Trophoblast cell (in vitro differentiated cells and primary cell): ENCODE measurements around the gene TMEM170A.
"Not testable (repeated sequence)": the region's sequence is repeated elsewhere in the genome, so short reads cannot be mapped to it uniquely, and the experiment has no call there.

Experiments used
- DNase-seq, 2 donors: peaks; one replicate each; pipeline ENCODE4 v3.0.0-alpha.2; 2016
- H2AFZ ChIP-seq: 2 replicates; pipeline ENCODE4 v1.6.1; 2013; ENCODE audit warnings: low read length, moderate library complexity, mild to moderate bottlenecking; ENCODE audit not compliant: insufficient read depth, poor library complexity
- H2AK5ac ChIP-seq: 2 replicates; pipeline ENCODE4 v1.6.1; 2013; ENCODE audit warnings: mild to moderate bottlenecking, low read length
- H2BK120ac ChIP-seq: 2 replicates; pipeline ENCODE4 v1.6.1; 2013; ENCODE audit warnings: low read length, mild to moderate bottlenecking, moderate library complexity; ENCODE audit not compliant: insufficient read depth, poor library complexity
- H2BK12ac ChIP-seq: 2 replicates; pipeline ENCODE4 v1.6.1; 2013; ENCODE audit warnings: mild to moderate bottlenecking, low read length, moderate library complexity
- H2BK5ac ChIP-seq: 2 replicates; pipeline ENCODE4 v1.6.1; 2013; ENCODE audit warnings: low read length, low read depth, moderate library complexity, mild to moderate bottlenecking; ENCODE audit not compliant: poor library complexity
- H3K14ac ChIP-seq: 2 replicates; pipeline ENCODE4 v1.6.1; 2013; ENCODE audit warnings: mild to moderate bottlenecking, low read length
- H3K18ac ChIP-seq: 2 replicates; pipeline ENCODE4 v1.6.1; 2013; ENCODE audit warnings: mild to moderate bottlenecking, low read length
- H3K23ac ChIP-seq: 2 replicates; pipeline ENCODE4 v1.6.1; 2013; ENCODE audit warnings: low read length
- H3K27ac ChIP-seq: 2 replicates; pipeline ENCODE4 v1.5.1; 2013; ENCODE audit warnings: low read depth, mild to moderate bottlenecking, inconsistent platforms, low read length, moderate library complexity
- H3K27me3 ChIP-seq: 2 replicates; pipeline ENCODE4 v1.6.1; 2013; ENCODE audit warnings: inconsistent platforms, mild to moderate bottlenecking, low read length, moderate library complexity; ENCODE audit not compliant: insufficient read depth
- H3K36me3 ChIP-seq, 2 experiments: 1 replicate in 1 of 2; 2 replicates in 1 of 2; pipeline ENCODE4 v1.6.1; 2013; ENCODE audit warnings: low read length in 2 of 2, mild to moderate bottlenecking in 2 of 2, moderate library complexity in 1 of 2; ENCODE audit not compliant: insufficient read depth in 2 of 2, control insufficient read depth in 1 of 2
- H3K4ac ChIP-seq: 2 replicates; pipeline ENCODE4 v1.6.1; 2013; ENCODE audit warnings: low read depth, mild to moderate bottlenecking, low read length, moderate library complexity
- H3K4me1 ChIP-seq, 2 experiments: 1 replicate in 1 of 2; 2 replicates in 1 of 2; pipeline ENCODE4 v1.6.1; 2013; ENCODE audit warnings: low read length in 2 of 2, mild to moderate bottlenecking in 2 of 2, moderate library complexity in 1 of 2; ENCODE audit not compliant: insufficient read depth in 2 of 2, control insufficient read depth in 1 of 2
- H3K4me2 ChIP-seq: 2 replicates; pipeline ENCODE4 v1.6.1; 2013; ENCODE audit warnings: inconsistent platforms, mild to moderate bottlenecking, low read length, moderate library complexity
- H3K4me3 ChIP-seq: 2 replicates; pipeline ENCODE4 v1.5.1; 2013; ENCODE audit warnings: mild to moderate bottlenecking, low read depth, low read length, inconsistent platforms
- H3K79me1 ChIP-seq: one replicate; pipeline ENCODE4 v1.6.1; 2013; ENCODE audit warnings: low read length
- H3K79me2 ChIP-seq: 2 replicates; pipeline ENCODE4 v1.6.1; 2013; ENCODE audit warnings: low read length, mild to moderate bottlenecking; ENCODE audit not compliant: control insufficient read depth, insufficient read depth, poor library complexity
- H3K9ac ChIP-seq: 2 replicates; pipeline ENCODE4 v1.6.1; 2013; ENCODE audit warnings: mild to moderate bottlenecking, low read length
- H3K9me3 ChIP-seq: 2 replicates; pipeline ENCODE4 v1.6.1; 2013; ENCODE audit warnings: low read depth, mild to moderate bottlenecking, control low read depth, inconsistent platforms, low read length; ENCODE audit not compliant: insufficient read depth
- H4K12ac ChIP-seq: 2 replicates; pipeline ENCODE4 v1.6.1; 2013; ENCODE audit warnings: low read depth, mild to moderate bottlenecking, low read length, moderate library complexity
- H4K8ac ChIP-seq: 2 replicates; pipeline ENCODE4 v1.6.1; 2013; ENCODE audit warnings: low read depth, mild to moderate bottlenecking, low read length, moderate library complexity
- H4K91ac ChIP-seq: one replicate; pipeline ENCODE4 v1.6.1; 2013; ENCODE audit warnings: low read depth, mild to moderate bottlenecking, low read length, moderate library complexity
- whole genome bisulfite sequencing: extraction: QIAGEN DNeasy Blood & Tissue Kit; methylation state at CpG from one replicate; pipeline ENCODE4 v1.1.7; 2013; ENCODE audit warnings: missing lambda C conversion rate; ENCODE audit not compliant: insufficient read length, insufficient coverage; ENCODE audit errors: extremely low coverage; 5-methylcytosine and 5-hydroxymethylcytosine counted together

TMEM170A gene

GRCh38 chr16:75463389-75464121 lies 934 bp downstream of the TMEM170A start:
- WGBS = no CpG with 5 or more reads among the region's 39 CpGs
- Histone ChIP-seq H4K12ac (peak overlapping the region; percentile 79), H3K4ac (peak overlapping the region; percentile 90), H3K79me2 (peaks cover 14% of the 10 kb centered on the region), H4K8ac (peak overlapping the region; percentile 96), H3K18ac (peak overlapping the region; percentile 88), H2BK5ac (peak overlapping the region; percentile 17), H3K27ac (peak overlapping the region; percentile 88), H3K4me2 (peak overlapping the region; percentile 99), H3K14ac (peak overlapping the region; percentile 54), H3K4me3 (peak overlapping the region; percentile 99), H4K91ac (peak overlapping the region; percentile 67), H3K9ac (peak overlapping the region; percentile 97), H2AFZ (peak overlapping the region; percentile 14), H2BK120ac (peak overlapping the region; percentile 10)
- H3K79me1 ChIP-seq, H3K4me1 ChIP-seq, H2BK12ac ChIP-seq, H3K9me3 ChIP-seq, H2AK5ac ChIP-seq, H3K23ac ChIP-seq, H3K27me3 ChIP-seq, H3K36me3 ChIP-seq: not testable (repeated sequence)
- peak; percentile 46 to 68 for DNase-seq

DNA sequence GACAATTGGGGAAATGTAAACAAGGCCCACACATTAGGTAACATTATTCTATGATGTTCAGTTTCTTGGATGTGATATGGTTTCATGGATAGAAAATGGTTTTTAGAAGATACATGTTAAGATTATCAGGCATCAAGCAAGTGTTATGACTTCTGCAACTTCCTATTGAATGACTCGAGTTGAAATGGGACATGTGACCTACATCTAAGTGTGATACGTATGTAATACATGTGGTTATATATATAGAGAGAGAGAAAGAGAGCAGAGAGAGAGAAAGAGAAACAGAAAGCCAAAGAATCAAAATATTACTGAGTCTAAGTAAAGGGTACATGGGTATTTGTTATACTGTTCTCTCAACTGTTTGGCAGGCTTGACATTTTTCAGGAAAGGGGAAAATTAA lies 1.7 kb downstream of the TMEM170A start:
- Histone ChIP-seq H3K4ac (no peak overlapping the region), H4K91ac (no peak overlapping the region), H3K36me3 (peaks cover 3 to 4% of the 10 kb centered on the region in 2 experiments), H3K9ac (no peak overlapping the region), H3K79me1 (peaks cover 6% of the 10 kb centered on the region), H3K23ac (no peak overlapping the region), H3K18ac (no peak overlapping the region), H2BK5ac (no peak overlapping the region), H3K27ac (no peak overlapping the region), H3K79me2 (peaks cover 14% of the 10 kb centered on the region), H3K9me3 (no peaks in the 10 kb centered on the region), H3K27me3 (no peaks in the 10 kb centered on the region), H3K4me3 (no peak overlapping the region), H3K4me2 (peak overlapping the region; percentile 99), H3K14ac (no peak overlapping the region), H3K4me1 (peaks cover 0 to 2% of the 10 kb centered on the region in 2 experiments), H2BK120ac (no peak overlapping the region), H2AK5ac (no peak overlapping the region), H2BK12ac (no peak overlapping the region), H4K8ac (no peak overlapping the region), H4K12ac (no peak overlapping the region), H2AFZ (no peak overlapping the region)
- DNase-seq = no peak
- no CpG with 5 or more reads among the region's 2 CpGs for WGBS

- Histone ChIP-seq H3K9ac (no peak overlapping the region), H4K91ac (no peak overlapping the region), H3K4me3 (no peak overlapping the region), H3K36me3 (peaks cover 3 to 4% of the 10 kb centered on the region in 2 experiments), H4K12ac (no peak overlapping the region), H2BK5ac (no peak overlapping the region), H3K79me1 (peaks cover 6% of the 10 kb centered on the region), H3K4me2 (no peak overlapping the region), H3K27ac (no peak overlapping the region), H2AFZ (no peak overlapping the region), H4K8ac (no peak overlapping the region), H3K14ac (no peak overlapping the region), H2BK12ac (no peak overlapping the region), H3K23ac (no peak overlapping the region), H3K18ac (no peak overlapping the region), H3K4me1 (peaks cover 0 to 2% of the 10 kb centered on the region in 2 experiments), H3K4ac (no peak overlapping the region), H3K27me3 (no peaks in the 10 kb centered on the region), H2BK120ac (no peak overlapping the region), H3K9me3 (no peaks in the 10 kb centered on the region), H2AK5ac (no peak overlapping the region), H3K79me2 (peaks cover 14% of the 10 kb centered on the region)
- no CpG with 5 or more reads among the region's 2 CpGs for WGBS
- DNase-seq = no peak
Measured at GRCh38 chr16:75461575-75461974, 2.9 kb downstream of the TMEM170A start.

- no peak overlapping the region for H2AK5ac ChIP-seq
- H3K4me3 ChIP-seq = no peak overlapping the region
- H3K23ac ChIP-seq = no peak overlapping the region
- H3K4ac ChIP-seq = peak overlapping the region; percentile 11
- H3K9ac ChIP-seq = no peak overlapping the region
- no peak overlapping the region for H2BK120ac ChIP-seq
- DNase-seq = no peak
- peaks cover 3 to 4% of the 10 kb centered on the region in 2 experiments for H3K36me3 ChIP-seq
- peaks cover 14% of the 10 kb centered on the region for H3K79me2 ChIP-seq
- H3K27ac ChIP-seq = no peak overlapping the region
- H2BK5ac ChIP-seq = no peak overlapping the region
- H3K4me2 ChIP-seq = no peak overlapping the region
- no peak overlapping the region for H3K14ac ChIP-seq
- WGBS = no CpG with 5 or more reads among the region's 1 CpG
- no peak overlapping the region for H2BK12ac ChIP-seq
- H4K12ac ChIP-seq = no peak overlapping the region
- peaks cover 6% of the 10 kb centered on the region for H3K79me1 ChIP-seq
- H3K9me3 ChIP-seq = no peaks in the 10 kb centered on the region
- H3K27me3 ChIP-seq = no peaks in the 10 kb centered on the region
- H4K8ac ChIP-seq = no peak overlapping the region
- H3K4me1 ChIP-seq = peaks cover 0 to 2% of the 10 kb centered on the region in 2 experiments
- no peak overlapping the region for H4K91ac ChIP-seq
- H3K18ac ChIP-seq = no peak overlapping the region
- H2AFZ ChIP-seq = no peak overlapping the region
Measured at GRCh38 chr16:75460446-75460845, 4.0 kb downstream of the TMEM170A start.
